ENCODE measurements around the gene KLHL29.

The KLHL29 gene

DNA sequence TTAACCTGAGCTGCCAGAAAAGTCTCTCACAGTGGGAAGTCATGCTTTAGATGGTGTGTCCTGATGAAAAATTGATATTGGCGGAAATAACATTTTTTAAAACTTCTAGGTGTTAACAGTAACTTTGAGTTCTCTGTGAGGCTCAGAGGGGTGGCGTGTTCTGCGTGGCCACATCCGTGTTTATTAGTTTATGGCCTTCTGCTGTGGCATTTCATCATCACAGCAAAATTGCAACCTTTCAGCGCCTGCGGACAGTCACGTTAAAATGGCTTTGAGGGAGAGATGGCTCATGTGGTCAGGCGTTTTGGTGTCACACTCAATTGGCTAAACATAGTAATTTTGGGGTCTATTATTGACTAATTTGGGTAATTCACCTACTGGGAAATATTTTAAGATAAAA lies 42.4 kb downstream of the KLHL29 start:
- no peak for DNase-seq (ENCODE audit: low read depth in 1 of 2, low spot score in 1 of 2)
- no peak overlapping the region for H3K27ac ChIP-seq (replicated peaks)
- no peak overlapping the region for H3K4me3 ChIP-seq (replicated peaks; ENCODE audit: insufficient read depth, low read length)
- TF ChIP-seq POLR2AphosphoS5 (IDR thresholded peaks at IDR 0.05; ENCODE audit: low read depth) (no peak), GABPA (IDR thresholded peaks at IDR 0.05; ENCODE audit: low read depth) (no peak)
- TF ChIP-seq, protein P1, sequence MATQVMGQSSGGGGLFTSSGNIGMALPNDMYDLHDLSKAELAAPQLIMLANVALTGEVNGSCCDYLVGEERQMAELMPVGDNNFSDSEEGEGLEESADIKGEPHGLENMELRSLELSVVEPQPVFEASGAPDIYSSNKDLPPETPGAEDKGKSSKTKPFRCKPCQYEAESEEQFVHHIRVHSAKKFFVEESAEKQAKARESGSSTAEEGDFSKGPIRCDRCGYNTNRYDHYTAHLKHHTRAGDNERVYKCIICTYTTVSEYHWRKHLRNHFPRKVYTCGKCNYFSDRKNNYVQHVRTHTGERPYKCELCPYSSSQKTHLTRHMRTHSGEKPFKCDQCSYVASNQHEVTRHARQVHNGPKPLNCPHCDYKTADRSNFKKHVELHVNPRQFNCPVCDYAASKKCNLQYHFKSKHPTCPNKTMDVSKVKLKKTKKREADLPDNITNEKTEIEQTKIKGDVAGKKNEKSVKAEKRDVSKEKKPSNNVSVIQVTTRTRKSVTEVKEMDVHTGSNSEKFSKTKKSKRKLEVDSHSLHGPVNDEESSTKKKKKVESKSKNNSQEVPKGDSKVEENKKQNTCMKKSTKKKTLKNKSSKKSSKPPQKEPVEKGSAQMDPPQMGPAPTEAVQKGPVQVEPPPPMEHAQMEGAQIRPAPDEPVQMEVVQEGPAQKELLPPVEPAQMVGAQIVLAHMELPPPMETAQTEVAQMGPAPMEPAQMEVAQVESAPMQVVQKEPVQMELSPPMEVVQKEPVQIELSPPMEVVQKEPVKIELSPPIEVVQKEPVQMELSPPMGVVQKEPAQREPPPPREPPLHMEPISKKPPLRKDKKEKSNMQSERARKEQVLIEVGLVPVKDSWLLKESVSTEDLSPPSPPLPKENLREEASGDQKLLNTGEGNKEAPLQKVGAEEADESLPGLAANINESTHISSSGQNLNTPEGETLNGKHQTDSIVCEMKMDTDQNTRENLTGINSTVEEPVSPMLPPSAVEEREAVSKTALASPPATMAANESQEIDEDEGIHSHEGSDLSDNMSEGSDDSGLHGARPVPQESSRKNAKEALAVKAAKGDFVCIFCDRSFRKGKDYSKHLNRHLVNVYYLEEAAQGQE (IDR thresholded peaks at IDR 0.05; ENCODE audit: insufficient replicate concordance, low read depth): no peak
- TF ChIP-seq, protein P2, sequence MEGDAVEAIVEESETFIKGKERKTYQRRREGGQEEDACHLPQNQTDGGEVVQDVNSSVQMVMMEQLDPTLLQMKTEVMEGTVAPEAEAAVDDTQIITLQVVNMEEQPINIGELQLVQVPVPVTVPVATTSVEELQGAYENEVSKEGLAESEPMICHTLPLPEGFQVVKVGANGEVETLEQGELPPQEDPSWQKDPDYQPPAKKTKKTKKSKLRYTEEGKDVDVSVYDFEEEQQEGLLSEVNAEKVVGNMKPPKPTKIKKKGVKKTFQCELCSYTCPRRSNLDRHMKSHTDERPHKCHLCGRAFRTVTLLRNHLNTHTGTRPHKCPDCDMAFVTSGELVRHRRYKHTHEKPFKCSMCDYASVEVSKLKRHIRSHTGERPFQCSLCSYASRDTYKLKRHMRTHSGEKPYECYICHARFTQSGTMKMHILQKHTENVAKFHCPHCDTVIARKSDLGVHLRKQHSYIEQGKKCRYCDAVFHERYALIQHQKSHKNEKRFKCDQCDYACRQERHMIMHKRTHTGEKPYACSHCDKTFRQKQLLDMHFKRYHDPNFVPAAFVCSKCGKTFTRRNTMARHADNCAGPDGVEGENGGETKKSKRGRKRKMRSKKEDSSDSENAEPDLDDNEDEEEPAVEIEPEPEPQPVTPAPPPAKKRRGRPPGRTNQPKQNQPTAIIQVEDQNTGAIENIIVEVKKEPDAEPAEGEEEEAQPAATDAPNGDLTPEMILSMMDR (IDR thresholded peaks at IDR 0.05; ENCODE audit: insufficient read depth, low read length): no peak
- H3K27me3 ChIP-seq (ENCODE audit: insufficient read depth, poor library complexity, severe bottlenecking): no peaks in the 10 kb centered on the region

DNA sequence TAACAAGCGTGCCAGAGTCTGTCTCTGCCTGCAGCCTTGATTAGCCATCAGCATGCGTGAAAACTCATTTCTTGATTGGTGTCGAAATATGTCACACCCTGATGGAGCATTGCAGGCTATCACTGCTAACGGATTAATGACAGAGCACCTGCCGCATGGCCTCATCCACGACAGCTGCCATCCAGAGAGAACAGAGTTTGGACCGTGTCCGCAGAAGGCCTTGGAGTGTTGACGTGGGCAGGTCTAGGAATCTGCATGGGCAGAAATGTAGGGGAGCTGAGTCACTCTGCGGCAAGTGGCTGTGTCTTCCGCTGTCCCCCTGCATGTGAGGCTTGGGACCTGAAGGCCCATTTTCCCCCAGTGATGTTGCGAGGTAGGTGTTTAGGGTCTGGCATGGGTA lies 43.0 kb downstream of the KLHL29 start:
- Histone ChIP-seq H3K27ac (replicated peaks) (no peak overlapping the region), H3K4me3 (replicated peaks; ENCODE audit: insufficient read depth, low read length) (no peak overlapping the region), H3K27me3 (ENCODE audit: insufficient read depth, poor library complexity, severe bottlenecking) (no peaks in the 10 kb centered on the region)
- TF ChIP-seq GABPA (IDR thresholded peaks at IDR 0.05; ENCODE audit: low read depth) (no peak), POLR2AphosphoS5 (IDR thresholded peaks at IDR 0.05; ENCODE audit: low read depth) (no peak), SPI1 (IDR thresholded peaks at IDR 0.05; ENCODE audit: borderline replicate concordance, low read depth) (no peak)
- TF ChIP-seq, protein P1 (IDR thresholded peaks at IDR 0.05; ENCODE audit: insufficient replicate concordance, low read depth): no peak
- TF ChIP-seq, protein P2 (IDR thresholded peaks at IDR 0.05; ENCODE audit: insufficient read depth, low read length): no peak
- DNase-seq (ENCODE audit: low read depth in 1 of 2, low spot score in 1 of 2): no peak

DNA sequence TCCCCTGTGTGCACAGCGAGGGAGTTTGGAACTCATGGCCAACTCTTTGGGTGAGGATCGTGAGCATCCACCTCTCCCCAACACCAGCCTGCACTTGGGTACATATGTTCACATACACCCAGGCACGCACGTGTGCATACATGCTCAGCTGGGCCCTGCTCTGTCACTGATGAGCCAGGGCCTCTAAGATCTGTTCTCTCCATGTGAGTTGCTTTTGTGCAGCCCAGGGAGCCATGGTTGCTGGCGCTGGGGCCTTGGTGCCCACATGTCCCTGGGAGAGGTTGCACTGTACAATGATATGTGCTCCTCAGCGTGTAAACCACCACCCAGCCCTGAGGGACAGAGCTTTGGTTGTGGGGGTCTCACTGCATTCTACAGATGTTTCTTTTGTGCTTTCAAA lies 44.1 kb downstream of the KLHL29 start:
- Histone ChIP-seq H3K27me3 (ENCODE audit: insufficient read depth, poor library complexity, severe bottlenecking) (no peaks in the 10 kb centered on the region), H3K27ac (replicated peaks) (no peak overlapping the region), H3K4me3 (replicated peaks; ENCODE audit: insufficient read depth, low read length) (no peak overlapping the region)
- TF ChIP-seq SPI1 (IDR thresholded peaks at IDR 0.05; ENCODE audit: borderline replicate concordance, low read depth) (no peak), GABPA (IDR thresholded peaks at IDR 0.05; ENCODE audit: low read depth) (no peak), POLR2AphosphoS5 (IDR thresholded peaks at IDR 0.05; ENCODE audit: low read depth) (no peak)
- TF ChIP-seq, protein P2 (IDR thresholded peaks at IDR 0.05; ENCODE audit: insufficient read depth, low read length): no peak
- TF ChIP-seq, protein P1 (IDR thresholded peaks at IDR 0.05; ENCODE audit: insufficient replicate concordance, low read depth): no peak
- DNase-seq (ENCODE audit: low read depth in 1 of 2, low spot score in 1 of 2): no peak

All from HL-60 (cell line).